ENCODE results near the gene GALR2. TPM values are rescaled to one million over a fixed set of nuclear protein-coding genes. Genes with fewer than 3 reads are reported as not detected.

GALR2 gene
- total and polyA plus RNA-seq, 9 of the 15 experiments (the other 6 are each of a cell fraction or from before 2014, with no cell fraction given), result 0.34 TPM; not detected in 8

- TF ChIP-seq ZBTB40 (IDR thresholded peaks at IDR 0.05), result peak; percentile 84
- TF ChIP-seq ZBTB40 (CRISPR knock-in tag; IDR thresholded peaks at IDR 0.05), result no peak
- TF ChIP-seq GABPB2 (CRISPR knock-in tag; conservative IDR thresholded peaks at IDR 0.05), result no peak
- TF ChIP-seq RAD21 (CRISPR knock-in tag; conservative IDR thresholded peaks at IDR 0.05 in 1 of 2, IDR thresholded peaks at IDR 0.05 in 1 of 2), result no peak
- TF ChIP-seq OTX1 (CRISPR knock-in tag; IDR thresholded peaks at IDR 0.05), result 0 out of 2 replicates have a peak, but pooled peaks have one; percentile 23
- no peak for TF ChIP-seq NR2C1 (IDR thresholded peaks at IDR 0.05)
- TF ChIP-seq NR2C1 (tag; IDR thresholded peaks at IDR 0.05), result no peak
- no peak for TF ChIP-seq ZNF24 (IDR thresholded peaks at IDR 0.05)
- no peak for TF ChIP-seq THAP12 (CRISPR knock-in tag; IDR thresholded peaks at IDR 0.05)
- TF ChIP-seq ZNF3 (CRISPR knock-in tag; IDR thresholded peaks at IDR 0.05), result no peak
- TF ChIP-seq UBTF (IDR thresholded peaks at IDR 0.05; ENCODE audit: borderline replicate concordance in 1 of 2, low read depth in 2 of 2, low read length in 2 of 2), result 0 out of 4 replicates have a peak, but pooled peaks of 1 of the 2 experiments have one; percentile 15
- no peak for TF ChIP-seq GTF2B (IDR thresholded peaks at IDR 0.05; ENCODE audit: extremely low read depth, insufficient read length)
These were observed 28.9 kb downstream of the GALR2 start, which contains the start of gene EXOC7 (continued) for GRCh38 chr17:76103274-76104139.

Measured in K562 (cell line).